Measurements from ENCODE around the gene TP53BP1. TPM values are rescaled to one million over a fixed set of nuclear protein-coding genes. Genes with fewer than 3 reads are reported as not detected.
A peak's percentile ranks its signal among the peaks of the same experiment; 100 is the strongest.

Gene TP53BP1
- total and polyA plus RNA-seq, 2 of the 13 experiments (the other 11 are each of a cell fraction or from before 2014, with no cell fraction given), result 17.1 to 17.4 TPM

DNA sequence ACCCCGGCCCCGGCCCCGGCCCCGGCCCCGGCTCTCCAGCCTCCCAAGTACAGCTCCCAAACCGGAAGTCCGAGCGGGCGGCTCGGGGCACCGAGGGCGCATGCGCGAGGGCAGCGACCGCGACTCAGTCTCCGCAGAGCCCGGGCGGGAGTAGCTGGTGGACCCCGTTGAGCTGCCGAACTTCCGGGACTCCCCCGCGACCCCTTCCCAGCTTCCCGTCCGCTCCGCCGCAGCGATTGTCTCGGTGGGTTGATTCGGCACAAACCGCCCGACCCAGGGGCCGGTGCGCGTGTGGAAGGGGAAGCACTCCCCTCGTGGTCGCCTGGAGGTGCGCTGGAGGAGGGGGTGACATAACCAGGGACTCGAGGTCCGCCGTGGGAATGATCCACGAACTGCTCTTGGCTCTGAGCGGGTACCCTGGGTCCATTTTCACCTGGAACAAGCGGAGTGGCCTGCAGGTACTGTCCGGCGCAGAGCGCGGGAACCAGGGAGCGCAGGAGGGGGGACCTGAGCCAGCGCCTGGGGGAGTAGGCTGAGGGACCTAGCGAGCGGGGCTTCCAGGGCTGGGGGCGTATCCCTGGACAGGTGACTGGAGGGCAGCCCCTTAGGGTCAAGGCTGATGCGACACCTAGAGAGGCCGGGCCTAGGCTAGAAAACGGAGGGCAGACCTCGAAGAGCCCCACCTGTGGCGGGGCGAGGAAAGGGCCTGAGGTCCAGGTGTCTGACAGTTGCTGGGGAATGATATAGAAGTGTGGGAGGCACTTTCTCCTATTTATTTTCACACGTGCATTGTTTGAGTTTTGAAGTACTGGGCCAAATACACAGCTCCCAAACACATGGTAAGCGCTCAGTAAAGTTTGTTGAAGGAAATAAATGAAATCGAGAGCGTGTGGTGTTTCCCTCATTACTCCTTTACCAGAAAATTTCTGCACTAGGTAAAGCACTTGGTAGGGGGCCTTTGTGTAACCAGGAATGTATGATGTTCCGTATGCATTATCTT, 121.7 kb downstream of the TP53BP1 start, which contains the start of the genes TUBGCP4 and ZSCAN29 (continued):
- TF ChIP-seq, protein P1, sequence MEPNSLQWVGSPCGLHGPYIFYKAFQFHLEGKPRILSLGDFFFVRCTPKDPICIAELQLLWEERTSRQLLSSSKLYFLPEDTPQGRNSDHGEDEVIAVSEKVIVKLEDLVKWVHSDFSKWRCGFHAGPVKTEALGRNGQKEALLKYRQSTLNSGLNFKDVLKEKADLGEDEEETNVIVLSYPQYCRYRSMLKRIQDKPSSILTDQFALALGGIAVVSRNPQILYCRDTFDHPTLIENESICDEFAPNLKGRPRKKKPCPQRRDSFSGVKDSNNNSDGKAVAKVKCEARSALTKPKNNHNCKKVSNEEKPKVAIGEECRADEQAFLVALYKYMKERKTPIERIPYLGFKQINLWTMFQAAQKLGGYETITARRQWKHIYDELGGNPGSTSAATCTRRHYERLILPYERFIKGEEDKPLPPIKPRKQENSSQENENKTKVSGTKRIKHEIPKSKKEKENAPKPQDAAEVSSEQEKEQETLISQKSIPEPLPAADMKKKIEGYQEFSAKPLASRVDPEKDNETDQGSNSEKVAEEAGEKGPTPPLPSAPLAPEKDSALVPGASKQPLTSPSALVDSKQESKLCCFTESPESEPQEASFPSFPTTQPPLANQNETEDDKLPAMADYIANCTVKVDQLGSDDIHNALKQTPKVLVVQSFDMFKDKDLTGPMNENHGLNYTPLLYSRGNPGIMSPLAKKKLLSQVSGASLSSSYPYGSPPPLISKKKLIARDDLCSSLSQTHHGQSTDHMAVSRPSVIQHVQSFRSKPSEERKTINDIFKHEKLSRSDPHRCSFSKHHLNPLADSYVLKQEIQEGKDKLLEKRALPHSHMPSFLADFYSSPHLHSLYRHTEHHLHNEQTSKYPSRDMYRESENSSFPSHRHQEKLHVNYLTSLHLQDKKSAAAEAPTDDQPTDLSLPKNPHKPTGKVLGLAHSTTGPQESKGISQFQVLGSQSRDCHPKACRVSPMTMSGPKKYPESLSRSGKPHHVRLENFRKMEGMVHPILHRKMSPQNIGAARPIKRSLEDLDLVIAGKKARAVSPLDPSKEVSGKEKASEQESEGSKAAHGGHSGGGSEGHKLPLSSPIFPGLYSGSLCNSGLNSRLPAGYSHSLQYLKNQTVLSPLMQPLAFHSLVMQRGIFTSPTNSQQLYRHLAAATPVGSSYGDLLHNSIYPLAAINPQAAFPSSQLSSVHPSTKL (CRISPR knock-in tag; IDR thresholded peaks at IDR 0.05), result no peak
- TF ChIP-seq YEATS4 (CRISPR knock-in tag; IDR thresholded peaks at IDR 0.05; ENCODE audit: borderline replicate concordance) (peak; percentile 83; the same call in 1 of the 2 replicates), SMC3 (IDR thresholded peaks at IDR 0.05; ENCODE audit: low read length) (no peak), HOXA7 (CRISPR knock-in tag; IDR thresholded peaks at IDR 0.05) (no peak), POLR2G (IDR thresholded peaks at IDR 0.05; ENCODE audit: low read depth, low read length) (peak; percentile 89), ZNF850 (CRISPR knock-in tag; conservative IDR thresholded peaks at IDR 0.05) (0 out of 2 replicates have a peak, but pooled peaks have one; percentile 28), PHF8 (CRISPR knock-in tag; IDR thresholded peaks at IDR 0.05) (peak; percentile 98), NFRKB (IDR thresholded peaks at IDR 0.05) (no peak), ZNF432 (CRISPR knock-in tag; IDR thresholded peaks at IDR 0.05; ENCODE audit: borderline replicate concordance) (no peak), STAT5B (CRISPR knock-in tag; IDR thresholded peaks at IDR 0.05) (no peak), MBNL3 (CRISPR knock-in tag; conservative IDR thresholded peaks at IDR 0.05) (no peak)
- TF ChIP-seq, protein P2, sequence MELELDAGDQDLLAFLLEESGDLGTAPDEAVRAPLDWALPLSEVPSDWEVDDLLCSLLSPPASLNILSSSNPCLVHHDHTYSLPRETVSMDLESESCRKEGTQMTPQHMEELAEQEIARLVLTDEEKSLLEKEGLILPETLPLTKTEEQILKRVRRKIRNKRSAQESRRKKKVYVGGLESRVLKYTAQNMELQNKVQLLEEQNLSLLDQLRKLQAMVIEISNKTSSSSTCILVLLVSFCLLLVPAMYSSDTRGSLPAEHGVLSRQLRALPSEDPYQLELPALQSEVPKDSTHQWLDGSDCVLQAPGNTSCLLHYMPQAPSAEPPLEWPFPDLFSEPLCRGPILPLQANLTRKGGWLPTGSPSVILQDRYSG (CRISPR knock-in tag; IDR thresholded peaks at IDR 0.05), result no peak
- TF ChIP-seq, protein P3, sequence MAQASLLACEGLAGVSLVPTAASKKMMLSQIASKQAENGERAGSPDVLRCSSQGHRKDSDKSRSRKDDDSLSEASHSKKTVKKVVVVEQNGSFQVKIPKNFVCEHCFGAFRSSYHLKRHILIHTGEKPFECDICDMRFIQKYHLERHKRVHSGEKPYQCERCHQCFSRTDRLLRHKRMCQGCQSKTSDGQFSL (CRISPR knock-in tag; IDR thresholded peaks at IDR 0.05), result no peak
- TF ChIP-seq, protein P4, sequence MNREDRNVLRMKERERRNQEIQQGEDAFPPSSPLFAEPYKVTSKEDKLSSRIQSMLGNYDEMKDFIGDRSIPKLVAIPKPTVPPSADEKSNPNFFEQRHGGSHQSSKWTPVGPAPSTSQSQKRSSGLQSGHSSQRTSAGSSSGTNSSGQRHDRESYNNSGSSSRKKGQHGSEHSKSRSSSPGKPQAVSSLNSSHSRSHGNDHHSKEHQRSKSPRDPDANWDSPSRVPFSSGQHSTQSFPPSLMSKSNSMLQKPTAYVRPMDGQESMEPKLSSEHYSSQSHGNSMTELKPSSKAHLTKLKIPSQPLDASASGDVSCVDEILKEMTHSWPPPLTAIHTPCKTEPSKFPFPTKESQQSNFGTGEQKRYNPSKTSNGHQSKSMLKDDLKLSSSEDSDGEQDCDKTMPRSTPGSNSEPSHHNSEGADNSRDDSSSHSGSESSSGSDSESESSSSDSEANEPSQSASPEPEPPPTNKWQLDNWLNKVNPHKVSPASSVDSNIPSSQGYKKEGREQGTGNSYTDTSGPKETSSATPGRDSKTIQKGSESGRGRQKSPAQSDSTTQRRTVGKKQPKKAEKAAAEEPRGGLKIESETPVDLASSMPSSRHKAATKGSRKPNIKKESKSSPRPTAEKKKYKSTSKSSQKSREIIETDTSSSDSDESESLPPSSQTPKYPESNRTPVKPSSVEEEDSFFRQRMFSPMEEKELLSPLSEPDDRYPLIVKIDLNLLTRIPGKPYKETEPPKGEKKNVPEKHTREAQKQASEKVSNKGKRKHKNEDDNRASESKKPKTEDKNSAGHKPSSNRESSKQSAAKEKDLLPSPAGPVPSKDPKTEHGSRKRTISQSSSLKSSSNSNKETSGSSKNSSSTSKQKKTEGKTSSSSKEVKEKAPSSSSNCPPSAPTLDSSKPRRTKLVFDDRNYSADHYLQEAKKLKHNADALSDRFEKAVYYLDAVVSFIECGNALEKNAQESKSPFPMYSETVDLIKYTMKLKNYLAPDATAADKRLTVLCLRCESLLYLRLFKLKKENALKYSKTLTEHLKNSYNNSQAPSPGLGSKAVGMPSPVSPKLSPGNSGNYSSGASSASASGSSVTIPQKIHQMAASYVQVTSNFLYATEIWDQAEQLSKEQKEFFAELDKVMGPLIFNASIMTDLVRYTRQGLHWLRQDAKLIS (CRISPR knock-in tag; IDR thresholded peaks at IDR 0.05), result no peak
- TF ChIP-seq, protein P5, sequence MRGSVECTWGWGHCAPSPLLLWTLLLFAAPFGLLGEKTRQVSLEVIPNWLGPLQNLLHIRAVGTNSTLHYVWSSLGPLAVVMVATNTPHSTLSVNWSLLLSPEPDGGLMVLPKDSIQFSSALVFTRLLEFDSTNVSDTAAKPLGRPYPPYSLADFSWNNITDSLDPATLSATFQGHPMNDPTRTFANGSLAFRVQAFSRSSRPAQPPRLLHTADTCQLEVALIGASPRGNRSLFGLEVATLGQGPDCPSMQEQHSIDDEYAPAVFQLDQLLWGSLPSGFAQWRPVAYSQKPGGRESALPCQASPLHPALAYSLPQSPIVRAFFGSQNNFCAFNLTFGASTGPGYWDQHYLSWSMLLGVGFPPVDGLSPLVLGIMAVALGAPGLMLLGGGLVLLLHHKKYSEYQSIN (CRISPR knock-in tag; IDR thresholded peaks at IDR 0.05; ENCODE audit: borderline replicate concordance), result no peak
- TF ChIP-seq, protein P6, sequence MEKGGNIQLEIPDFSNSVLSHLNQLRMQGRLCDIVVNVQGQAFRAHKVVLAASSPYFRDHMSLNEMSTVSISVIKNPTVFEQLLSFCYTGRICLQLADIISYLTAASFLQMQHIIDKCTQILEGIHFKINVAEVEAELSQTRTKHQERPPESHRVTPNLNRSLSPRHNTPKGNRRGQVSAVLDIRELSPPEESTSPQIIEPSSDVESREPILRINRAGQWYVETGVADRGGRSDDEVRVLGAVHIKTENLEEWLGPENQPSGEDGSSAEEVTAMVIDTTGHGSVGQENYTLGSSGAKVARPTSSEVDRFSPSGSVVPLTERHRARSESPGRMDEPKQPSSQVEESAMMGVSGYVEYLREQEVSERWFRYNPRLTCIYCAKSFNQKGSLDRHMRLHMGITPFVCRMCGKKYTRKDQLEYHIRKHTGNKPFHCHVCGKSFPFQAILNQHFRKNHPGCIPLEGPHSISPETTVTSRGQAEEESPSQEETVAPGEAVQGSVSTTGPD (CRISPR knock-in tag; IDR thresholded peaks at IDR 0.05), result no peak

Data from HepG2 (cell line).